HG03175 (cell line): Measurements from ENCODE around the gene MLC1.

Source experiments
- ATAC-seq: cut with Tn5 transposase; IDR thresholded peaks from one replicate; pipeline ENCODE4 v1.9.1; 2021; ENCODE audit warnings: mild to moderate bottlenecking, moderate library complexity; ENCODE audit not compliant: unreplicated experiment

Gene MLC1

GRCh38 chr22:50039669-50040443, 45.4 kb downstream of the MLC1 start:
- no peak for ATAC-seq

- ATAC-seq = no peak
Measured at GRCh38 chr22:50035976-50036724, 49.1 kb downstream of the MLC1 start.

- no peak for ATAC-seq
Measured at GRCh38 chr22:50035131-50035881, 49.9 kb downstream of the MLC1 start.

- no peak for ATAC-seq
Measured at GRCh38 chr22:50034126-50035081, 50.8 kb downstream of the MLC1 start.

- no peak for ATAC-seq
Measured at GRCh38 chr22:50032941-50033601, 52.2 kb downstream of the MLC1 start.

GRCh38 chr22:50032109-50032871, 52.9 kb downstream of the MLC1 start:
- no peak for ATAC-seq

GRCh38 chr22:50031189-50032091, 53.8 kb downstream of the MLC1 start:
- no peak for ATAC-seq

GRCh38 chr22:50030297-50031188, 54.7 kb downstream of the MLC1 start:
- peak; percentile 66 for ATAC-seq

- no peak for ATAC-seq
Measured at GRCh38 chr22:50027639-50028537, 57.3 kb downstream of the MLC1 start.

GRCh38 chr22:50025993-50026392, 59.2 kb downstream of the MLC1 start:
- no peak for ATAC-seq

- no peak for ATAC-seq
Measured at GRCh38 chr22:50022171-50022819, 62.9 kb downstream of the MLC1 start.

GRCh38 chr22:50020606-50021005, 64.6 kb downstream of the MLC1 start:
- no peak for ATAC-seq

GRCh38 chr22:50019316-50019715, 65.9 kb downstream of the MLC1 start:
- ATAC-seq = no peak

- no peak for ATAC-seq
Measured at GRCh38 chr22:50018608-50019285, 66.5 kb downstream of the MLC1 start.

- ATAC-seq = no peak
Measured at GRCh38 chr22:50017701-50018224, 67.5 kb downstream of the MLC1 start.
